Glomerular endothelial cell (primary cell): ENCODE results near the gene FERMT3. TPM values are rescaled to one million over a fixed set of nuclear protein-coding genes. Genes with fewer than 3 reads are reported as not detected.

Source experiments
- DNase-seq: peaks from one replicate; pipeline ENCODE4 v3.0.0-alpha.2; 2011; ENCODE audit warnings: low read depth, low spot score; ENCODE audit errors: extremely low read depth
- total RNA-seq: library from RNA; depleted of rRNA; stranded (reverse); fragments of >200 nt; gene quantifications from 2 replicates; pipeline ENCODE4 v1.2.3, GENCODE V29; 2015

The FERMT3 gene
- total RNA-seq, 1 donor from 2014 or later = 38.9 TPM

- DNase-seq = no peak
These were observed 25.9 kb downstream of the FERMT3 start for GRCh38 chr11:64232182-64232966.

GRCh38 chr11:64232967-64233315, 26.4 kb downstream of the FERMT3 start:
- DNase-seq = no peak

- DNase-seq = no peak
These were observed 27.5 kb downstream of the FERMT3 start, which contains the start of gene VEGFB for GRCh38 chr11:64233913-64234586. Gene VEGFB (plus strand): TSS chr11:64234584. CDS start chr11:64234834, 250 bp downstream.

GRCh38 chr11:64234647-64235379, 28.3 kb downstream of the FERMT3 start:
- DNase-seq = no peak

- no peak for DNase-seq
These were observed 29.1 kb downstream of the FERMT3 start for GRCh38 chr11:64235437-64236161.

- DNase-seq = no peak
These were observed 31.0 kb downstream of the FERMT3 start for GRCh38 chr11:64237484-64237951.

- DNase-seq = no peak
These were observed 31.6 kb downstream of the FERMT3 start for GRCh38 chr11:64238076-64238475.

- DNase-seq = no peak
These were observed 32.5 kb downstream of the FERMT3 start for GRCh38 chr11:64238999-64239398.

- DNase-seq = no peak
These were observed 33.3 kb downstream of the FERMT3 start for GRCh38 chr11:64239662-64240434.

GRCh38 chr11:64240435-64241240, 34.1 kb downstream of the FERMT3 start, which contains the start of gene FKBP2:
Gene FKBP2 (plus strand): TSS chr11:64241095. CDS start chr11:64242388, 1,293 bp downstream.
- DNase-seq = peak; percentile 55

- DNase-seq = no peak
These were observed 34.6 kb downstream of the FERMT3 start for GRCh38 chr11:64241241-64241490.

- DNase-seq = peak; percentile 87
These were observed 35.2 kb downstream of the FERMT3 start for GRCh38 chr11:64241491-64242374.

- DNase-seq = no peak
These were observed 36.8 kb downstream of the FERMT3 start for GRCh38 chr11:64243236-64243854.

GRCh38 chr11:64244107-64244506, 37.6 kb downstream of the FERMT3 start:
- no peak for DNase-seq

- no peak for DNase-seq
These were observed 38.4 kb downstream of the FERMT3 start for GRCh38 chr11:64244966-64245365.

GRCh38 chr11:64245401-64245796, 38.9 kb downstream of the FERMT3 start:
- no peak for DNase-seq

GRCh38 chr11:64245797-64246620, 39.5 kb downstream of the FERMT3 start:
- DNase-seq = no peak
